Measurements from ENCODE around the gene CSRNP3. TPM values are rescaled to one million over a fixed set of nuclear protein-coding genes. Genes with fewer than 3 reads are reported as not detected.

The CSRNP3 gene
- total RNA-seq, 1 donor from 2014 or later: 0.99 TPM

DNA sequence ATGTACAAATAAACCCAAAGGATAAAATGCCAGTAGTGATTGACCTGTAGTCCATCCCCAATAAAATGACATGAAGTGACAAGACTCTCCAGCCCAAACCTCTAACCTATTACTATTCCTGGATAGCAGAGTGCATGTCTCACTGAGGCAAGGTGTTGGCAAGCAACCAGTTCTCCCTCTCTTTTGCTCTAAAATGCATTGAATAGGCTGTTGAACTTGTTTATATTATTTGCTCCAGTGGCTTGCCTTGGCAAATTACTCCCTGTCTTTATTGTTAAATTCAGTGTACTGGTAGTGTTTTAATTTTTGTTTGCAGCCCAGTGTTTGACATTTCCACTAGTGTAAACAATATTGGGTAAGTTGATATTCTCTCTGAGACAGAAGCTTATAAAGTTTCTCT is 70.5 kb downstream of the CSRNP3 start:
- DNase-seq (ENCODE audit: low read depth in 2 of 2): no peak

DNA sequence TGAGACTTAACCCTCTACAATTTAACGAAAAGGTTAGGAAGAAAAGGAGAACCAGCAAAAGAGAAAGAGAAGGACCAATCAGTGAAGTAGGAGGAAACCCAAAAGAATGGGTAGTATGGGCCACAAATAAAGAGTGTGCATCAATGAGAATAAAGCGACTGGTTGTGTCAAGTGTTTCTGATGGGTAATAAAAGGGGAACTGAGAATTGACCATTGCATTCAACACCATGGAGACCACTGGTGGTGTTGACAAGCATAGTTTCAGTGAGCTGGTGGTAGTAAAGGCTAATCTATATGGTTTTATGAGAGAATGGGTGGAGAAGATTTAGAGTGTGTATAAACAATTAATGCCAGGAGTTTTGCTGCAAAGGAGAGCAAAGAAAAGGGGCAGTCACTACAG is 75.4 kb downstream of the CSRNP3 start:
- no peak for DNase-seq (ENCODE audit: low read depth in 2 of 2)

DNA sequence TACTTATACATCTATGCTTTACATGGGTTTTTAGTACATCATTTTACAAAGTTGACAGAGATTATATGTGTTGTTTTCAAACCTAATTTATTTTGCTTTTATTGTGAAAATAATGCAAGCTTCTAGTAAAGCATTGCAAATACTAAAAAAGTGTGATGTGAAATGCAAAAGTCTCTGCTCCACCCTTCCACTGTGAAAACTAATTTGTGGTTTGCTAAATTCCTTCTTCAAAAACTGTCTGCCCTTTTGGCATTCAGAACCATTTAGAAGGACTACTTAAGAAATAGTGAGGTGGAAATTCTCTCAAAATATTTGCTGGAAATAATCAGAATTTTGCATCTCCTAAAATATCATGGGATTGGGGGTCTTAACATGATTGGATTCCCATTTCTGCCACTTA is 78.4 kb downstream of the CSRNP3 start:
- no peak for DNase-seq (ENCODE audit: low read depth in 2 of 2)

DNA sequence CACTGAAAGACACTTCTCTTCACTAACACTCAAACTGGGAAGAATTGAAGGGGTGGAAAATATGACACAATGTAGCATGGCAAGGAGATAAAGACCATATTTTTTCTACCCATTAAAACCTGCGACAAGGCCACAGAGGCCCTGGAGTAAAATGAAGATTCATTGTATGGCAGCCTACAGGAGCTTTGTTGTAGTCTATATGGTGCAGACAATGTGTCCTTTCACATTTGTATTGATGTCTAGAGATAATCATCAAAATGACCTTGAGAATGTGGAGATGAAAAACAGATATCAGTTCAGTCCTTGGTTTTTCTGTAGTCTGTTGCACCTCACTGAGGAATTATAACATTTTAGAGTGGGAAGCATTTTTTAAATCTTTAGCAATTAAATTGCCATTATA is 80.1 kb downstream of the CSRNP3 start:
- DNase-seq (ENCODE audit: low read depth in 2 of 2): no peak

DNA sequence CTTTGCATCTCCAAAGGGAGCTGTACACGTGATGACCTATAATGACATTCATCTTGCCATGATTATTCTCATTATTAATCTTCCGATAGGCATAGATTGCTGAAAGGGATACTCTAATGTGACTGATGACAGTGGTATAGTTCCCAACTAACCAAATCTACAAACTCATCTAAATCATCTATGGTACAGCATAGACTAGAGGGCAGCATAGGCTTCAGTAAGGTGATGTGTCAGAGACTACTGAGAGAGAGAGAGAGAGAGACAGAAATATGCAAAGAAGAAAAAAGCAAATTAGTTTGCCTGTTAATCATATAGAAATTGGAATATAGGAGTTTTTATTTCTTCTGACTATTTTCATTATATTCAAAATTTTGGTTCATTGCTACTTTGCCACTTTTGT is 89.3 kb downstream of the CSRNP3 start:
- DNase-seq (ENCODE audit: low read depth in 2 of 2): no peak

DNA sequence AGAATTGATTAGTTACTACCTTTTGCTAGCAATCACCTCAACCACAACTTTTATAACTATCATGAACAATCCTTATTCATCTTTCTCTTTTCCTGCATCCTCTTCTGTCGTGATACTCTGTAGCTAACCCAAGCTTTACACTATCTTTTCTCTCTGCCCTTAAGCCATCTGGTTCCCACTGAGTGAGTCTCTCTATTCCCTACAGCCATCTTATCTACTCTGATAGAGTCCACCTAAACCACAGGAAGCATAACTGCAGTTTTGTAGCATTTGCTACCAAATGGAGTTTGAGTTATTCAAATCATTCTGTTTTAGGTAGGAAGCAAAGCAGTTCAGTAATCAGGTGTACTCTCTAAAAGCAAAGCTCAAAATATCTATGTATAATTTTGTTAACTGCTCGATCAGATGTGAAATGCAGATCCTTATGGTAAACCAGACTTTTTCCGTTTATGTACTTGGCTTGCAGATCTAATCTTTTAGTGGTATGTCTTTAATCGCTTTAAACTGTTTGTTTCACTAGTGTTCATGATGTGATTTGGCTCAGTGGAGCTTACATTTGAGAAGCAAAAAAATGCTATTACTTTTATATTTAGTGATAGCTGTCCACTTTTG is 91.0 kb downstream of the CSRNP3 start:
- DNase-seq (ENCODE audit: low read depth in 2 of 2): no peak

DNA sequence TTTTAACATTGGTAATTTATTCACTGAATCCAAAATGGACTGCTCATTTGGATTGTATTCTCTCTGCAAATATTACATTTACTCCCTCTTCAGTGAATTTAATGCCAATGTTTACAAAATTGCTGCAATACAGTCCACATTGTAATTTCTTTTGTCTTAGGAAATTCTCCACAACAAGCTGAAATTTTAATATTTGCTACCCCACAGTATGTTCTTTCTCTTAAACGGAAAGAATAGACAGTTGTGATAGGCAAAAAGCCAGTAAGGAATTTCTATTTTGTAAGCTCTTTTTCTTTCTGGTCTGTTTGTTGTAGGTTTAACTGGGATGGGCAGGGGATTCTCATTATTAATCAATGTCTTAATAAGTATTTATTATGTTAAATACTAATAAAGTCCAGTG is 92.0 kb downstream of the CSRNP3 start:
- no peak for DNase-seq (ENCODE audit: low read depth in 2 of 2)

DNA sequence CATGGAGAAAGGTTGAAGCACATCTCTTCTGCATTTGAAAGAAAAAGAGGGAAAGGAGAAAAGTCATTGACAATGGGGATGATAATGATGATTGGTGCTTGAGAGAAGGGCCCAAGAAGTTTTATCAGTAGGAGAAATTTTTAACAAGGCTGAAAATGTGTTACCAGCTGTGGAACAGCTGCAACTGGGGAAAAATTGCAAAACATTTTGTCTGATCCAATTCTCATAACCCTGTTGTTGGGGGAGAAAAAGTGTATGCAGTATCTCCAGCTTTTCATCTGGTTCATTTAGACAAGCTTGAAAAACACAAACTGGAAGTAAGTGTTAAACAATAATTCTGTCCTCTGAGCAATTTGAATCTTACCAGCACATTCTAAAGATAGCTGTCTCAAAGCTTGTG is 92.7 kb downstream of the CSRNP3 start:
- DNase-seq (ENCODE audit: low read depth in 2 of 2): no peak

DNA sequence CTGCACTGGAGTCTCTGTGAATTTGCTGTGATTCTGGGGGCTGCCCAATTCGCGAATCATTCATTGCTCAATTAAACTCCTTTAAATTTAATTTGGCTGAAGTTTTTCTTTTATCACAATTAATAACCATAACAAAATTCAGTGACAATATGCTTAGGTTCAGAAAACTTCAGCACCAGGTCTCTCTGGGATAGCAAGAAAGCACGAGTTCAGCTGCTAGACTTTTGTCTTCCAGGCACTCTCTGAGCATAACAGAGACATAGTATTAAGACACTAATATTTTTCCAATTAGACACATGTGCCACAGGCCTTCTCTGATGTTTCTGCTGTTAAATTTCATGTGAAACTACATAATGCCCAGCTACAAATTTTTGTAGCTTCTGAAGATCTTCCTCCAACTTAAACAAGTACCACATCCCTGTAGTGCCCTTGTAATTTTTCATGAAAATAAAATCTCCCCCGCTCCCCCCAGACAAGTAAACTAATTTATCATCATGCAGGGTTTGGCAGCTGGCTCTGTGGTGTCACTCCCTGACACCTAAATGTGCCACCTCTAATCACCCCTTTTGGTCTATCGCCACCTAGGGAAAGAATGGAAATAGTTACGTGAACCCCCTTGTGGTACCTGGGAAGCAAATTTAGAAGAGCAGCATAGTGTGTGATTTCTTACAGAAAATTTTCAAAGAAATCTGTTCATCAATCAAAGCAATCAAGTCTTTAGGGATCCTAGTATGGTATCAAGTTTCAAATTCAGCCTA is 94.1 kb downstream of the CSRNP3 start:
- DNase-seq (ENCODE audit: low read depth in 2 of 2): peak in 1 of 2 donors; percentile 19

DNA sequence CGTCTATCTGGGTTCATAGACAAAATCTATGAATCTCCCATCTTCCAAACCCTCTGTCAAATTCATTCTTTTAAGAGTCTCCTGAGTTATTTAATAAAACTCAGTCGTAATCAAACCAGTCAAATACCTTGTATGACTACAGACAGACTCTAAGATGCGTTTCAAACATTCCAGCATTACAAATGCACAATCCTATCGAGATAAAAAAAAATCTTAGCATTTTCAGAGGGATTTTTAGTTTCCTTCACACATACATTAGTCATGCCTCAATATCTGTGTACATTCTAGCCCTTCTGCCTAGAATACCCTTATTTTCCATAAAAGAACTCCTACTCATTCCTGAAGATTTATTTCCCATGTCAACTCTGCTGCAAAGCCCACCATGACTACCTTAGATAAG is 96.5 kb downstream of the CSRNP3 start:
- DNase-seq (ENCODE audit: low read depth in 2 of 2): no peak

DNA sequence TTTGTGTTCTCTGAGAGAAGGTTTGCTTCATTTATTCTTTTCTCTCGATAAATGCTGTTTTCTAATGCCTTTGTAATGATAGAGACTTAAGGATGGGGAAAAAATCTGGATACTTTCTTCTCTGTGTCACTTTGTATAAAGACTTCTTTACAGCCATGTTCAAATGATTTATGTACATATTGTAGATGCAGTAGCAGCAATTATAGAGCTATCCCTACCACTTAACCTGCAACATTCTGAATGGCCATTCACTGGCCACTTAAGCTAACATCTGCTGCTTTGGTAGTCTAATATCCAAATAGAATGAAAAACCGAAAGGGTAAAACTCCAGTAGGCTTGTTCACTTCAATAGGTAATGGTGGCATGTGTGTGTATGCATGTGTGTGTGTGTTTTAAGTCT is 97.8 kb downstream of the CSRNP3 start:
- DNase-seq (ENCODE audit: low read depth in 2 of 2): no peak

DNA sequence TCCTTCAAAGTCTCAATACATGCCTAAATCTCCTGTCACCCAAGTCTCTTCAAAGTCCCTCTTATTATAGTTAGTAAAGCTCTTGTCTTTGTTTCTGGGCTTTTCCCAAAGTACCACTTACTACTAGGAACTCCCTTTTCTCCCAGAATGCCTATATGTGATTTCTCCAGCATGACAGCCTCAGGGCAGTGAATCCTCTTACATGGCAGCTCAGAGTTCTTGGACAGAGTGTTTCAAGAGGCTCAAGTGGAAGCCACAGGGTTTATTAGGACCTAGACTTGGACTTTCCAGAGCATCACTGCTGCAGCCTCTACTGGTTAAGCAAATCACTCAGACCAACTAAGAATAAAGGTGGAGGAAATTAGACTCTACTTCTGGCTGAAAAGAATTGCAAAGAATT is 98.9 kb downstream of the CSRNP3 start:
- DNase-seq (ENCODE audit: low read depth in 2 of 2): no peak

DNA sequence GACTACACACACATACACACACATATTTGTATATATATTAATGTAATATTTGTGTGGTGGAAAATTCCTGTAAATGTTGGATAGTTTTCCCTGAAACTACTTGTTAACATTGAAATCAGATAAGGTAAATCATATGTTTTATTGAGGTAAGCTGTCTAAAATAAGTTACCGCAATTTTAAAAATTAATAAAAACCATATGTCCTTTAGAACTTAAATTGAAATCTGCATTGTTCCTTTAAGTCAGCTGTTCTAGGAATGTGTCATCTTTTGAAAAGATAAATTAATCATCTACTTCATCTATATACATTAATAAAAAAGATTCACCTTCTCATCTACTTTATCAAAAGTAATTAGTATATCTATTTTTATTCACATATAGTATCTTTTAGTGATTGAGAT is 102.0 kb downstream of the CSRNP3 start:
- no peak for DNase-seq (ENCODE audit: low read depth in 2 of 2)

DNA sequence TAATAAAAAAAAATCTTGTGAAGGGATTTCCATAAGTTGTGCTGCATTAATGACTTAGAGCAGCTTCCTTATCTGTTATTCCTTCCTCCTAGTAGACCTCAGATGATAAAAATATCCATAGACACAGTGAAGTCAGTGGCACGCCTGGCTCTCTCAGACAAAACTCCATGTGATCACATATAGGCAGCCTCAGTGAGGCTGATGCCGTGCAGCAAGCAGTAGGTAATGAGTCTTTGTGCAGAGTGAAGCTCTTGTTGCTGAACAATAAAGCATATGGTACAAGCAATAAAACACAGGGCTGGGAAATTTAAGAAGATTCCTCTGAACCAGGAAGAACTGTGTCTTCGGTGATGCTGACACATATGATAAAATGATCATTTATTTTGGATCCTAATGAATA is 102.7 kb downstream of the CSRNP3 start:
- DNase-seq (ENCODE audit: low read depth in 2 of 2): no peak

DNA sequence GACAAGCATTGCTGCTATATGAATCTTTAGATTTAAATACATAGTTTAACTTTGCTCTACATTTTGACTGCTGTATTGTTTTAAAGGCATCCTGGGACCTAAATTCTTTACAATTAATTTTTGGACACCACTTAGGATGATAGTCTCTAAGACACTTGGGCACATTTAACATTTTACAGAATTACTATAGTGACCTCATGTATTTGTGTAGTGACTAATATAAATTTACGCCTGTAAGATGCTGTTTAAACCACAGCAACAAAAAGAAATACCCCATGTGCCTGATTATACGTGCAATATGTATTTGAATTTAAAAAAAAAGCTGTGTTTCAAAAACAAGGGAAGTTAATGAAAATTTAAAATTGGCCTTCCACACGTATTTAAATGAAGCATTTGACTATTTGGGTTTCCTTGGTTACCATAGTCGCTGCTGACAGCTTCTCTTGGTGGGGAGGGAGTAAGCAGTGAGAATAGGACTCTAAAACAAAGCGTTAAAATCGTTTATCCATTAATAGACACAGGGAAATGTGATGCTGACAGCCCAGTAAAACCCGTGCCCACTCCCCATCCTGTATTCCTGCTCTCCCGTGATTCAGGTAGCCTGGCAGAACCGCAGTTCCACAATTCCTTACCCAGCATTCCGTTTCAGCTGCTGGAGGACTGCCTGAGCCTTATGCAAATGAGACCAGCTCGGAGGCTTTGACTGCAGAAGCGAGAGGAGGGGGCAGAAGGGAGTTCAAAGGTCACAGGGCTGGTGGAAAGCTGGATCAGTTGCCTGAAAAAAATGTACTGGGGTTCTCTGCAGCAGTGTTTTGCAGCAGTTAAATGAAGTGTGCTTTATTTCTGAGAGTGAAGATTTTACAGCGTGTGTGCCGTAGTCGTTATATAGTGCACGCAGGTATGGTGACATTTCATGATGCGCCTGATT is 104.3 kb downstream of the CSRNP3 start:
- no peak for DNase-seq (ENCODE audit: low read depth in 2 of 2)

DNA sequence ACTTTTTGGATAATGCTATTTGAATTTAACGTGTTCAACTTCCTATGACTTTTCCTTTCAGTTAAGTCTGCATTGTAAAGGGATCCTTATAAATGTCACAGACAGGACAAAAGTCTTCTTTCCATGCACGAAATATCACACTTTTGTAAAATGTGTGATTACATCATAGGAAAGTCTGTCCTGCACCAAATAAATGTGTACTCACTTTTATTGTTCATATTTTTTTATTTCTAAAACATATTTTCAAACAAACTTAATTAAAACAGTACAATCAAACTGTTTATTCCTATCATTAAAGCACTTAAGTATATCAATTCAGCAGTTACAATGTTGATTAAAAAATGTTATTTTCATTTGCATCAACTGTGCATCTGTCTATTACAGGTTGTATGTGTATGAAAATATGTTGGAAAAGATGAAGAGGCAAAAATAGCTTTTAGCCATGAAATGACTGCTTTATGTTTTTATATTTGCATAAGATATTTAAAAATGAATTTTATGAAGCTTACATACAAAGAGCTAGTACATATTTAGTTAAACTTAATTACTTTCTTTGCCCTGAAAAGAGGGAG is 105.6 kb downstream of the CSRNP3 start:
- DNase-seq (ENCODE audit: low read depth in 2 of 2): no peak

DNA sequence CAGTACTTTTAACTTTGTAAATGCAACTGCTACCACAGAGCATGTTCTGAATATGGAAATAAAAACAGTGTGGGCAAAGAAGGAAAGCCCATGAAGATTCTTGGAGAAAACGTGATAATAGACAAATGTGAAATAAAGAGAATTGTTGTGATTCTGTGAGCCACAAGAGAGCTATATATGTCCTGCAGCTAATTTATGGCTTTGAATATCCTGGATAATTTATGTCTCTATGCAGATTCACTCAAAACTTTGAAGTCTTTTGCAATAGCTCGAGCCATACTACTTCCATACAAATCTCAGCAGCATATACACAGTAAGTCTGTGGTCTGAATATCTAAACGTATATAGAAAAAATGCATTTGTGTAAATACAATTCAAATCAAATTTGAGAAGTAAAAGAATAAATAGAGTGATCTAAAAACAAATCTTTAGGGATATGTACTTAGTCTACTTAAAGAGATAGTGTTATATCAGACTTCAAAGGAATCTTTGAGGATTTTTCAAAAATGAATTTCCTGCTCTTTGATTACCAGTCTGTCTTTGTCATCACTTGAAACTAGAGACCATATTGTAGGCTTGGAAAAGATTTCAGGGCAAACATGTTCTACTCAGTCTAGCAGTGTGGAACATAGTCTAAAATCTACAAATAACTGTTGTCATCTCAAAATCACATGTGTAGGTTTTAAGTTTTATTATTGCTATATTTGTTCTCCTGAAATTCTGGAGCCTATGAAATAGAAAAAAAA is 107.1 kb downstream of the CSRNP3 start:
- no peak for DNase-seq (ENCODE audit: low read depth in 2 of 2)

DNA sequence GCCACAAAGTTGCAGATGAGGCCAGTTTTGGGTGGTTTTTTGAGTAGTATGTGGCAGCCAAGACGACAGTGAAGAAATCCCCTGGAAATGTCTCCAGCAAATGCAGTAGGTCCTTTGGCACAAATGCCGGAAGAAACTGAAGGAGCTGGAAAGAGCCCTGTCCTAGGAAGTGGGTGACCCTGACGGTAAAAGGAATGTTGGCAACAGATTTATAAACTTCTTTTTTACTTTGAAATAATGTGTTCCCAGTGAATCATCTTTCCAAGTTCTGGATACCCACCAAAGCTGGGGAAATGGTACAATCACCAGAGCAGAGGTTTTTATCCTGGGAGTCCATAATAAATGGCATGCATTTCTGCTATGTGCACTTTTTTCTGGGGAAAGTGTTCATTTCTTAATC is 112.9 kb downstream of the CSRNP3 start:
- DNase-seq (ENCODE audit: low read depth in 2 of 2): no peak

DNA sequence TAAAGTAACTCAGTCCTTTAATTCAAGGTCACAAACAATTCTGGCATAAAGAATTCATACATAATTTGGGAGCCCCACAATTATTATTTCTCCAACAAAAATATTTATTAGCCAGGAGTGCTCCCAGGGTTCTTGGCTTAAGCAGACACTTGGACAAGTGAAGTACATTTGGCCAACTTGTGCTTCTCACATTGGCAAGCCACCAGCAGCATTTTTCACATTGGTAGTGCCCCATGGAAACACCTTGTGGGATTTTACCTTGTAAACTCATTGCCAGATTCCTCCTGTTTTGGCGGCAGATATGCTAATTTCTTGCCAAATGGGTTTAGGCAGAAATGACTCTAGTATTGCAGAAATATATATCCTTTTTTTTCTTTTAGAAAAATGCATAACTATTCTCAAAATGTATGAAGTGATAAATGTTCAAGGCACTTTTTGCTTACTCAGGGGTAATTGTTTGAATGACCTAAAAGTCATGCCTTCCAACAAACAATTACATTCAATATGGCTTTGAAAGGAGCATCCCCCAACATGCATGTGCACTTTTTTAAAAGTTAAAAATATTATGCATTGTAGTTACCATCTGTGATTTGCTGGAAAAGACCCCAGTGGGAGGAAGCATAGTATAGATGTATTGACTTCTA is 113.5 kb downstream of the CSRNP3 start:
- no peak for DNase-seq (ENCODE audit: low read depth in 2 of 2)

DNA sequence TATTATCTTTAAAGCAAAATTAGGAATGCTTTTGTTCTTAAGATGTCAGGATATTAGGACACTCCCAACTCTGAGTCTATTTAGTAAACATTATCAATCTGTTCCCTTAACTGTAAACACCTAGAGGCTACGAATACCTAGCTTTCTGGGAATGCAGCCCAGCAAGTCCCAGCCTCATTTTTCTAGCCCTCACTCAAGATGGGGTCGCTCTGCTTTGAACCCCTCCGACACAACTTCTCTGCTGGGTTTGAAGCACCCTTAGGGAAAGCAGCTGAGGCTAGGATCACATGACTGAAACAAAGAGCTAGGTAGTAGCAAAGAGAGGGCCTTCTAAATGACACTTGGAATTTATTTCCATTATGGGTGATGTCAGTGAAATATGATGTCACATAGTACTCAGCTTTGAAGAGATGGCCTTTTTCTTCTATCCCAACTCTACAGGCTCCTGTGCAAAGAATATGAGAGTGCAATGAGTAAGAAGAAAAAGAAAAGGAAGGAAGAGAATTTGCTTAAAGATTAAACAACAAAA is 114.7 kb downstream of the CSRNP3 start:
- no peak for DNase-seq (ENCODE audit: low read depth in 2 of 2)

DNA sequence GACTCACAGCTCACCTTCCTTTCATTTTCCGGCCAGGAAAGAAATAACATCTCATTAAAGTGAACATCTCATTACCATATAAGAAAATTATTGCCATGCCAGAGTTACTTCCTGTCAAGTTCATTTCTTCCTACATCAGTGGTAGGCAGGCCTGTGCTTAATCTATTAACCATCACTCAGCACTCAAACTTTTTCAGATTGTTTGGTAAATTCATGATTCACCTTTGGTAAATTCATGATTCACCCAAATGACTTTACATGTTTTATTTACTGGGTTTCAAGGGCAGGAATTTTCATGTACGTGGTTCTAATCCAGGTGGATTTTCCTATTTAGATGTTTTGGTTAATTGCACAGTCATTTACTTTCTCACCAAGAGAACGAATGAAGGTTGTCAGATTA is 116.5 kb downstream of the CSRNP3 start:
- no peak for DNase-seq (ENCODE audit: low read depth in 2 of 2)

Measured in lung microvascular endothelial cell (primary cell).